K562 (cell line): Measurements from ENCODE around the gene PRSS12. TPM values are rescaled to one million over a fixed set of nuclear protein-coding genes. Genes with fewer than 3 reads are reported as not detected.

Source experiments
- ATAC-seq: fragments of 200-7000 bp; cut with Tn5 transposase; 3 replicates; pipeline ENCODE4 v1.9.1; 2020; ENCODE audit warnings: moderate library complexity
- BruUV-seq: library from RNA; stranded (reverse); fragments of 400-500 nt; replicated peaks from 2 replicates; lab custom pipeline; 2021; lab: Mats Ljungman, UMichigan
- CTCF ChIA-PET: fragments of 300-600 bp; formaldehyde crosslinking; extraction: SDS; loops from one replicate; lab custom pipeline; 2021; ENCODE audit warnings: low intra/inter-chr PET ratio; lab: Yijun Ruan, JAX
- POLR2A ChIA-PET: fragments of 300-600, 350-650 bp; sonication (Branson Sonifier 250); formaldehyde crosslinking; extraction: SDS; loops from one replicate; lab custom pipeline; 2021; ENCODE audit warnings: antibody characterized with exemption, inconsistent platforms; lab: Yijun Ruan, JAX
- DNase-seq, 4 experiments: peaks; one replicate each; pipeline versions ENCODE4 v3.0.0 to v3.0.0-alpha.2; 2011 to 2018; ENCODE audit warnings: low spot score in 3 of 4, mixed read lengths in 3 of 4; ENCODE audit errors: extremely low read depth in 1 of 4
- FAIRE-seq: peaks from 2 replicates; lab custom pipeline; 2011; peaks lifted over from hg19 to GRCh38; lab: Jason Lieb, UNC
- H2AFZ ChIP-seq: 2 replicates; pipeline ENCODE4 v1.6.0; 2011; ENCODE audit warnings: low read depth, low read length, control low read depth, inconsistent platforms
- H3K27ac ChIP-seq: fragments of 200-600 bp; 3 replicates; pipeline ENCODE4 v1.8.0; 2011; ENCODE audit warnings: low read depth, mild to moderate bottlenecking, control low read depth, inconsistent platforms, low read length, moderate library complexity, mixed read lengths; ENCODE audit errors: extremely low read depth
- H3K27me3 ChIP-seq, 2 experiments: fragments of 300-600 bp in 1 of 2; 2 replicates in 1 of 2; 3 replicates in 1 of 2; pipeline versions ENCODE4 v1.6.0 to v1.8.0; 2011; ENCODE audit warnings: inconsistent platforms in 2 of 2, low read length in 2 of 2, mild to moderate bottlenecking in 1 of 2, mixed read lengths in 1 of 2, moderate library complexity in 1 of 2; ENCODE audit not compliant: control insufficient read depth in 2 of 2, insufficient read depth in 2 of 2
- H3K36me3 ChIP-seq: fragments of 300-600 bp; 3 replicates; pipeline ENCODE4 v1.8.0; 2011; ENCODE audit warnings: mild to moderate bottlenecking, low read length, inconsistent platforms; ENCODE audit not compliant: control insufficient read depth, insufficient read depth
- H3K4me1 ChIP-seq, 2 experiments: fragments of 200-600 bp in 1 of 2; replicated peaks in 1 of 2; 2 replicates in 1 of 2; 3 replicates in 1 of 2; pipeline versions ENCODE4 v1.5.1 to v1.8.0; 2011; ENCODE audit warnings: inconsistent platforms in 2 of 2, low read length in 2 of 2, mild to moderate bottlenecking in 1 of 2, mixed read lengths in 1 of 2, moderate library complexity in 1 of 2; ENCODE audit not compliant: control insufficient read depth in 2 of 2, insufficient read depth in 2 of 2
- H3K4me2 ChIP-seq: 2 replicates; pipeline ENCODE4 v1.6.1; 2011; ENCODE audit warnings: low read length, control low read depth, inconsistent platforms, mixed read lengths; ENCODE audit not compliant: insufficient read depth
- H3K4me3 ChIP-seq: fragments of 200-600 bp; sonication (generic), shearing (Covaris generic); 2 replicates; pipeline ENCODE4 v1.5.1; 2016; ENCODE audit warnings: control low read depth, inconsistent platforms
- H3K79me2 ChIP-seq: fragments of 200-600 bp; 3 replicates; pipeline ENCODE4 v1.8.0; 2011; ENCODE audit warnings: low read length, inconsistent platforms; ENCODE audit not compliant: control insufficient read depth, insufficient read depth
- H3K9ac ChIP-seq, 2 experiments: 2 replicates each; pipeline versions ENCODE4 v1.6.0 to v1.6.1; 2011; ENCODE audit warnings: low read depth in 2 of 2, low read length in 2 of 2, control low read depth in 1 of 2, inconsistent platforms in 1 of 2, mild to moderate bottlenecking in 1 of 2, mixed read lengths in 1 of 2; ENCODE audit not compliant: insufficient read depth in 1 of 2
- H3K9me1 ChIP-seq: one replicate; pipeline ENCODE4 v1.6.0; 2011; ENCODE audit warnings: inconsistent platforms, mild to moderate bottlenecking, low read length, moderate library complexity; ENCODE audit not compliant: control insufficient read depth, insufficient read depth
- H3K9me3 ChIP-seq: replicated peaks from 2 replicates; pipeline ENCODE4 v1.5.1; 2011; ENCODE audit warnings: low read depth, low read length, inconsistent platforms; ENCODE audit not compliant: control insufficient read depth, insufficient read depth
- H4K20me1 ChIP-seq: replicated peaks from 2 replicates; pipeline ENCODE4 v1.6.1; 2011; ENCODE audit warnings: low read length, inconsistent platforms, mixed read lengths; ENCODE audit not compliant: control insufficient read depth, insufficient read depth
- FOSL1 ChIP-seq: fragments of 200-800 bp; sonication (Bioruptor generic); conservative IDR thresholded peaks from 2 replicates; pipeline ENCODE4 v1.6.1; 2016; ENCODE audit warnings: missing genetic modification characterization, missing compliant biosample characterization
- KDM1A ChIP-seq, 2 experiments: fragments of 450-650 bp; IDR thresholded peaks; 2 replicates each; pipeline ENCODE4 v1.6.1; 2016; ENCODE audit warnings: mild to moderate bottlenecking in 2 of 2
- PATZ1 ChIP-seq: fragments of 250-450 bp; sonication (Bioruptor Pico); IDR thresholded peaks from 2 replicates; pipeline ENCODE4 v1.5.0; 2020; ENCODE audit warnings: mild to moderate bottlenecking, borderline replicate concordance
- PKNOX1 ChIP-seq: fragments of 450-650 bp; IDR thresholded peaks from 2 replicates; pipeline ENCODE4 v1.6.1; 2016
- RBM15 ChIP-seq: fragments of 200-400 bp; formaldehyde crosslinking; IDR thresholded peaks from 2 replicates; pipeline ENCODE4 v1.6.1; 2018; ENCODE audit warnings: mild to moderate bottlenecking, low read length, moderate library complexity; ENCODE audit not compliant: insufficient read depth
- SREBF1 ChIP-seq: fragments of 150-350 bp; IDR thresholded peaks from 2 replicates; pipeline ENCODE4 v1.6.1; 2014; ENCODE audit warnings: antibody characterized with exemption, low read depth, low read length, borderline replicate concordance
- SUPT5H ChIP-seq: fragments of 450-650 bp; IDR thresholded peaks from 2 replicates; pipeline ENCODE4 v1.6.1; 2016
- TRIM28 ChIP-seq: fragments of 450-650 bp; IDR thresholded peaks from 2 replicates; pipeline ENCODE4 v1.6.1; 2017
- ZNF407 ChIP-seq: fragments of 450-650 bp; IDR thresholded peaks from 2 replicates; pipeline ENCODE4 v1.6.1; 2016; ENCODE audit warnings: low read depth
- ZNF436 ChIP-seq: fragments of 250-450, 450-650 bp; sonication (Bioruptor Pico); formaldehyde crosslinking; IDR thresholded peaks from 2 replicates; pipeline ENCODE4 v1.7.0; 2020; ENCODE audit warnings: mild to moderate bottlenecking
- ZNF780A ChIP-seq: fragments of 250-450 bp; sonication (Bioruptor Pico); IDR thresholded peaks from 2 replicates; pipeline ENCODE4 v1.5.0; 2021; ENCODE audit warnings: mild to moderate bottlenecking
- WGBS: fragments of 100-300 bp; shearing (Covaris generic); methylation state at CpG from one replicate; pipeline ENCODE4 v1.1.6; 2016; ENCODE audit warnings: low coverage, mixed read lengths; ENCODE audit not compliant: insufficient coverage; ENCODE audit errors: missing lambda C conversion rate; 5-methylcytosine and 5-hydroxymethylcytosine counted together
- in situ Hi-C: fragments of 300-500 bp; cut with MboI; formaldehyde crosslinking; loops from 4 replicates; pipeline ENCODE4 v1.15.0; 2018; ENCODE audit warnings: inconsistent platforms, mixed read lengths
- intact Hi-C: fragments of 100-400 bp; cut with micrococcal nuclease; formaldehyde crosslinking; loops from 2 replicates; pipeline ENCODE4 v1.14.2; 2022
- polyA plus RNA-seq, 8 experiments: library from polyadenylated mRNA; depleted of rRNA in 4 of 8; stranded (reverse) in 5 of 8; unstranded in 3 of 8; fragments of >200 nt; fragmentation: Nextera tagmentation in 2 of 8; fragmentation: Illumina TruSeq in 1 of 8; extraction: Ambion mirVana in 2 of 8; extraction: Trizol in 1 of 8; gene quantifications; 2 replicates each; pipeline versions ENCODE4 v1.2.1 to v1.2.3, GENCODE V29; 2011 to 2014; ENCODE audit warnings: inconsistent platforms in 1 of 8, missing spikeins in 1 of 8
- total RNA-seq, 7 experiments: library from RNA; depleted of rRNA in 6 of 7; stranded (reverse); fragments of >200 nt in 6 of 7; fragmentation: Illumina TruSeq in 2 of 7; extraction: Trizol in 2 of 7; gene quantifications; 2 replicates each; pipeline versions ENCODE4 v1.2.1 to v1.2.3, GENCODE V29; 2011 to 2021; ENCODE audit warnings: low replicate concordance in 1 of 7

Gene PRSS12
- total and polyA plus RNA-seq, 9 of the 15 experiments (the other 6 are each of a cell fraction or from before 2014, with no cell fraction given): 0.06 to 0.11 (median 0.09) TPM; not detected in 6

- no peak for TF ChIP-seq PATZ1 (CRISPR knock-in tag)
- TF ChIP-seq SREBF1: no peak
Measured at GRCh38 chr4:118344801-118345200, 8.0 kb downstream of the PRSS12 start (continued).

- Histone ChIP-seq H3K4me2 (no peak overlapping the region), H3K36me3 (no peaks in the 10 kb centered on the region), H3K9ac (no peak overlapping the region), H3K27ac (no peak overlapping the region), H2AFZ (no peak overlapping the region), H3K9me3 (no peaks in the 10 kb centered on the region), H3K27me3 (peaks cover 0 to 4% of the 10 kb centered on the region in 2 experiments; a peak in 1 of 5 replicates), H3K4me1 (no peaks in the 10 kb centered on the region), H3K9me1 (no peaks in the 10 kb centered on the region), H4K20me1 (no peaks in the 10 kb centered on the region), H3K4me3 (no peak overlapping the region), H3K79me2 (no peaks in the 10 kb centered on the region)
- WGBS: 3% methylated on average over 3 of the region's 3 CpGs
- ChIA-PET POLR2A (no interaction called here), CTCF (no interaction called here)
- FAIRE-seq: no peak
- no peak for DNase-seq
- no TSS peak for BruUV-seq
- intact Hi-C loops (no loop called here), in situ Hi-C loops (no loop called here)
- no peak for ATAC-seq
- TF ChIP-seq KDM1A (IDR thresholded peaks at IDR 0.05): no peak
- no peak for TF ChIP-seq RBM15
- TF ChIP-seq TRIM28: no peak
- TF ChIP-seq PKNOX1: no peak
- TF ChIP-seq SUPT5H: no peak
- TF ChIP-seq ZNF436: no peak
- TF ChIP-seq FOSL1: no peak
- TF ChIP-seq ZNF780A: no peak
- TF ChIP-seq ZNF407: no peak
Measured at GRCh38 chr4:118343501-118343900, 9.3 kb downstream of the PRSS12 start.
